H9 (cell line): ENCODE data around the gene ESRRA. TPM values are rescaled to one million over a fixed set of nuclear protein-coding genes. Genes with fewer than 3 reads are reported as not detected.
A peak's percentile ranks its signal among the peaks of the same experiment; 100 is the strongest.

Source experiments
- DNase-seq: peaks from one replicate; pipeline ENCODE4 v3.0.0-alpha.2; 2017
- H2AFZ ChIP-seq: one replicate; pipeline ENCODE4 v1.6.1; 2013; ENCODE audit warnings: mild to moderate bottlenecking, low read length, control low read depth, moderate library complexity
- H2AK5ac ChIP-seq: 2 replicates; pipeline ENCODE4 v1.6.1; 2013; ENCODE audit warnings: low read length, control low read depth, mixed read lengths; ENCODE audit not compliant: insufficient read length
- H2BK120ac ChIP-seq: one replicate; pipeline ENCODE4 v1.6.1; 2013; ENCODE audit warnings: low read depth, mild to moderate bottlenecking, low read length, control low read depth, inconsistent platforms; ENCODE audit not compliant: poor library complexity, severe bottlenecking
- H2BK12ac ChIP-seq: 2 replicates; pipeline ENCODE4 v1.6.1; 2013; ENCODE audit warnings: low read length, control low read depth, mixed read lengths, low read depth; ENCODE audit not compliant: insufficient read length
- H2BK15ac ChIP-seq: 2 replicates; pipeline ENCODE4 v1.6.1; 2013; ENCODE audit warnings: low read depth, low read length, control low read depth
- H2BK20ac ChIP-seq: one replicate; pipeline ENCODE4 v1.6.1; 2013; ENCODE audit warnings: low read depth, mild to moderate bottlenecking, low read length, control low read depth, inconsistent platforms; ENCODE audit not compliant: poor library complexity, severe bottlenecking
- H2BK5ac ChIP-seq: 2 replicates; pipeline ENCODE4 v1.6.1; 2013; ENCODE audit warnings: low read length, control low read depth, mixed read lengths; ENCODE audit not compliant: insufficient read length
- H3K14ac ChIP-seq: 2 replicates; pipeline ENCODE4 v1.6.1; 2013; ENCODE audit warnings: low read length, control low read depth; ENCODE audit not compliant: insufficient read depth
- H3K18ac ChIP-seq: 2 replicates; pipeline ENCODE4 v1.6.1; 2013; ENCODE audit warnings: low read depth, mild to moderate bottlenecking, mixed read lengths, low read length, control low read depth; ENCODE audit not compliant: insufficient read length
- H3K23ac ChIP-seq: 2 replicates; pipeline ENCODE4 v1.6.1; 2013; ENCODE audit warnings: low read length, control low read depth, mixed read lengths, low read depth; ENCODE audit not compliant: insufficient read length
- H3K23me2 ChIP-seq: 2 replicates; pipeline ENCODE4 v1.6.1; 2013; ENCODE audit warnings: low read depth, mild to moderate bottlenecking, mixed read lengths, low read length, control low read depth; ENCODE audit not compliant: insufficient read length, poor library complexity, severe bottlenecking
- H3K27ac ChIP-seq: 2 replicates; pipeline ENCODE4 v1.5.1; 2013; ENCODE audit warnings: low read length, control low read depth, mixed read lengths, low read depth; ENCODE audit not compliant: insufficient read length
- H3K27me3 ChIP-seq: 2 replicates; pipeline ENCODE4 v1.6.1; 2013; ENCODE audit warnings: low read length, control low read depth, inconsistent platforms; ENCODE audit not compliant: insufficient read depth
- H3K4ac ChIP-seq: 2 replicates; pipeline ENCODE4 v1.6.1; 2013; ENCODE audit warnings: low read depth, mild to moderate bottlenecking, control low read depth, inconsistent platforms, low read length, moderate library complexity
- H3K4me1 ChIP-seq: 2 replicates; pipeline ENCODE4 v1.6.1; 2013; ENCODE audit warnings: low read length, control low read depth, inconsistent platforms; ENCODE audit not compliant: insufficient read depth
- H3K4me2 ChIP-seq: 2 replicates; pipeline ENCODE4 v1.6.1; 2013; ENCODE audit warnings: low read length, control low read depth, mixed read lengths; ENCODE audit not compliant: insufficient read length, insufficient read depth
- H3K56ac ChIP-seq: 2 replicates; pipeline ENCODE4 v1.6.1; 2013; ENCODE audit warnings: low read depth, mild to moderate bottlenecking, mixed read lengths, low read length, control low read depth; ENCODE audit not compliant: insufficient read length
- H3K79me1 ChIP-seq: 2 replicates; pipeline ENCODE4 v1.6.1; 2013; ENCODE audit warnings: low read depth, mild to moderate bottlenecking, moderate library complexity, low read length, control low read depth, inconsistent platforms; ENCODE audit not compliant: insufficient read depth, poor library complexity, severe bottlenecking
- H3K79me2 ChIP-seq: 2 replicates; pipeline ENCODE4 v1.6.1; 2013; ENCODE audit warnings: low read length, control low read depth, inconsistent platforms; ENCODE audit not compliant: insufficient read depth
- H3K9ac ChIP-seq: 2 replicates; pipeline ENCODE4 v1.6.1; 2013; ENCODE audit warnings: low read length, control low read depth, mixed read lengths; ENCODE audit not compliant: insufficient read length; ENCODE audit errors: extremely low read depth
- H3K9me3 ChIP-seq: one replicate; pipeline ENCODE4 v1.6.1; 2013; ENCODE audit warnings: low read depth, low read length, inconsistent platforms; ENCODE audit not compliant: control insufficient read depth
- H3T11ph ChIP-seq: one replicate; pipeline ENCODE4 v1.6.1; 2013; ENCODE audit warnings: mild to moderate bottlenecking, low read length, control low read depth, inconsistent platforms
- H4K20me1 ChIP-seq: one replicate; pipeline ENCODE4 v1.6.1; 2013; ENCODE audit not compliant: control insufficient read depth, insufficient read length, insufficient read depth
- H4K5ac ChIP-seq: 2 replicates; pipeline ENCODE4 v1.6.1; 2013; ENCODE audit warnings: low read depth, mild to moderate bottlenecking, mixed read lengths, low read length, control low read depth; ENCODE audit not compliant: insufficient read length
- H4K8ac ChIP-seq: replicated peaks from 2 replicates; pipeline ENCODE4 v1.6.1; 2013; ENCODE audit warnings: low read length, control low read depth, mixed read lengths, low read depth; ENCODE audit not compliant: insufficient read length
- H4K91ac ChIP-seq: 2 replicates; pipeline ENCODE4 v1.6.1; 2013; ENCODE audit warnings: low read depth, mild to moderate bottlenecking, moderate library complexity, mixed read lengths, low read length, control low read depth; ENCODE audit not compliant: insufficient read length
- H3K27ac Mint-ChIP-seq, 3 experiments: 2 replicates in 2 of 3; 3 replicates in 1 of 3; pipeline ENCODE4 v1.8.0; 2020 to 2021; ENCODE audit warnings: mixed read lengths in 3 of 3, mild to moderate bottlenecking in 1 of 3, moderate library complexity in 1 of 3
- H3K27me3 Mint-ChIP-seq: 2 replicates; pipeline ENCODE4 v1.8.0; 2021; ENCODE audit warnings: low read depth, mild to moderate bottlenecking, moderate library complexity, mixed read lengths
- H3K36me3 Mint-ChIP-seq, 3 experiments: 2 replicates in 2 of 3; 3 replicates in 1 of 3; pipeline ENCODE4 v1.8.0; 2020 to 2021; ENCODE audit warnings: low read depth in 3 of 3, mixed read lengths in 3 of 3; ENCODE audit not compliant: insufficient read depth in 1 of 3
- H3K4me1 Mint-ChIP-seq, 2 experiments: 2 replicates each; pipeline ENCODE4 v1.8.0; 2020; ENCODE audit warnings: mixed read lengths in 2 of 2
- H3K4me3 Mint-ChIP-seq, 2 experiments: 2 replicates in 1 of 2; 3 replicates in 1 of 2; pipeline ENCODE4 v1.8.0; 2020 to 2021; ENCODE audit warnings: mild to moderate bottlenecking in 2 of 2, mixed read lengths in 2 of 2, moderate library complexity in 1 of 2
- H3K9me3 Mint-ChIP-seq, 2 experiments: 2 replicates in 1 of 2; 3 replicates in 1 of 2; pipeline ENCODE4 v1.8.0; 2020; ENCODE audit warnings: mild to moderate bottlenecking in 2 of 2, mixed read lengths in 2 of 2, moderate library complexity in 1 of 2
- WGBS: extraction: QIAGEN DNeasy Blood & Tissue Kit; methylation state at CpG from one replicate; pipeline ENCODE4 v1.1.7; 2013; ENCODE audit warnings: missing lambda C conversion rate, low lambda C conversion rate, mixed read lengths; ENCODE audit not compliant: insufficient read length; ENCODE audit errors: extremely low coverage; 5-methylcytosine and 5-hydroxymethylcytosine counted together
- total RNA-seq: library from RNA; stranded (reverse); gene quantifications from 2 replicates; pipeline ENCODE4 v1.2.1, GENCODE V29; 2021
- TF ChIP-seq, protein P1 (sequence below): fragments of 200-600 bp; sonication (generic); conservative IDR thresholded peaks from 3 replicates; pipeline ENCODE4 v1.8.0; 2021; ENCODE audit warnings: antibody characterized with exemption, mild to moderate bottlenecking

Gene ESRRA
- total RNA-seq, 1 experiment from 2014 or later = 42.3 TPM

DNA sequence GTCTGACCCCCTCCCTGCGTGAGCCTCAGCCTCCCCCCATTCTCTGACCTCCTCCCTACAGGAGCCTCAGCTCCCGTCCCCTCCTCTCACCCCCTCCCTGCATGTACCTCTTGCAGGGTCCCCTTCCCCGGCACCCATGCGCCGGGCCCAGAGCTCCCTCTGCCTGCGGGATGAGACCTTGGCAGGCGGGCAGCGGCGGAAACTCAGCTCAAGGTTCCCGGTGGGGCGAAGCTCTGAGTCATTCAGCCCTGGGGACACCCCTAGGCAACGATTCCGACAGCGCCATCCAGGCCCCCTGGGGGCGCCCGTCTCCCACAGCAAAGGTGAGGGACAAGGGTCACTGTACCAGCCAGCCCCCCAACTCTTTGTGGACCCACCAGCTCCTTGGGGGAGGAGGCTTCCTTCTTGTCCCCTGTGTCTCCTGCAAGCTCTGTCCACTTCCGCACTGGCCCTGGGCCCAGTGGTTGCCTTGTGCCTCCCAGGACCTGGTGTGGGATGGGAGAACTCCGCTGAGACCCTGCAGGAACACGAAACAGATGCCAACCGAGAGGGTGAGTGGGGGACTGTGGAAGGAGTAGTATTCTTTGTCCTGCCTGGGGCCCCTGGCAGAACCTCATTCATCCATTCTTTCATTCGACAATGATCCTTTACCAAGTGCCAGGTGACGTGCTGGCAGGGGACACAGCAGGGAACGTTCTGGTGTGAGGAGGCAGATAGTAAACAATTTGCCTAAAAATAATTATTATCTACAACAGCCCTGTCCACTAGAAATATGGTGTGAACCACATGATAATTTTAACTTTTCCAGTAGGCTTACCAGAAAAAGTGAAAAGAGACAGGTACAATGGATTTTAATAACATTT lies 50.0 kb downstream of the ESRRA start:
- Histone ChIP-seq H3T11ph (no peak overlapping the region), H3K4ac (no peak overlapping the region), H3K4me1 (peaks cover 2% of the 10 kb centered on the region; the same call in 1 of the 2 replicates), H3K79me1 (no peaks in the 10 kb centered on the region), H2BK20ac (no peak overlapping the region), H3K27ac (no peak overlapping the region), H4K5ac (no peak overlapping the region), H3K9ac (no peak overlapping the region), H3K14ac (no peak overlapping the region), H2BK5ac (no peak overlapping the region), H3K4me2 (peak overlapping the region; percentile 6), H4K20me1 (peaks cover 2% of the 10 kb centered on the region), H3K18ac (peak overlapping the region; percentile 32), H4K8ac (no peak overlapping the region), H2BK15ac (peak overlapping the region; percentile 2; the same call in 1 of the 2 replicates), H2BK120ac (no peak overlapping the region), H3K27me3 (no peaks in the 10 kb centered on the region; the same call in 1 of the 2 replicates), H2AFZ (no peak overlapping the region), H3K23me2 (peaks cover 12% of the 10 kb centered on the region), H2AK5ac (no peak overlapping the region), H2BK12ac (no peak overlapping the region), H3K56ac (no peak overlapping the region), H4K91ac (no peak overlapping the region), H3K23ac (no peak overlapping the region), H3K79me2 (no peaks in the 10 kb centered on the region), H3K9me3 (no peaks in the 10 kb centered on the region)
- Mint-ChIP-seq H3K36me3 (no peaks in the 10 kb centered on the region; a peak in 1 of 7 replicates), H3K9me3 (no peaks in the 10 kb centered on the region), H3K4me1 (peaks cover 21 to 36% of the 10 kb centered on the region in 2 experiments), H3K27me3 (no peaks in the 10 kb centered on the region), H3K27ac (peak overlapping the region in 2 of 3 experiments; percentile 37 to 49; a peak in 3 of 7 replicates), H3K4me3 (0 out of 5 replicates have a peak overlapping the region, but pooled peaks of 1 of the 2 experiments have one; percentile 14)
- peak; percentile 90 for DNase-seq
- TF ChIP-seq, protein P1, sequence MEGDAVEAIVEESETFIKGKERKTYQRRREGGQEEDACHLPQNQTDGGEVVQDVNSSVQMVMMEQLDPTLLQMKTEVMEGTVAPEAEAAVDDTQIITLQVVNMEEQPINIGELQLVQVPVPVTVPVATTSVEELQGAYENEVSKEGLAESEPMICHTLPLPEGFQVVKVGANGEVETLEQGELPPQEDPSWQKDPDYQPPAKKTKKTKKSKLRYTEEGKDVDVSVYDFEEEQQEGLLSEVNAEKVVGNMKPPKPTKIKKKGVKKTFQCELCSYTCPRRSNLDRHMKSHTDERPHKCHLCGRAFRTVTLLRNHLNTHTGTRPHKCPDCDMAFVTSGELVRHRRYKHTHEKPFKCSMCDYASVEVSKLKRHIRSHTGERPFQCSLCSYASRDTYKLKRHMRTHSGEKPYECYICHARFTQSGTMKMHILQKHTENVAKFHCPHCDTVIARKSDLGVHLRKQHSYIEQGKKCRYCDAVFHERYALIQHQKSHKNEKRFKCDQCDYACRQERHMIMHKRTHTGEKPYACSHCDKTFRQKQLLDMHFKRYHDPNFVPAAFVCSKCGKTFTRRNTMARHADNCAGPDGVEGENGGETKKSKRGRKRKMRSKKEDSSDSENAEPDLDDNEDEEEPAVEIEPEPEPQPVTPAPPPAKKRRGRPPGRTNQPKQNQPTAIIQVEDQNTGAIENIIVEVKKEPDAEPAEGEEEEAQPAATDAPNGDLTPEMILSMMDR = peak; percentile 74
- no CpG with 5 or more reads among the region's 23 CpGs for WGBS
